Subcutaneous abdominal adipose tissue (tissue), 5 donors: ENCODE measurements around the gene HNRNPH1.

Experiments
- H3K27ac ChIP-seq: one replicate; pipeline ENCODE4 v1.7.0; 2013; ENCODE audit warnings: low read depth, mild to moderate bottlenecking, inconsistent platforms, low read length, moderate library complexity
- H3K27me3 ChIP-seq, 5 donors: one replicate each; pipeline ENCODE4 v1.7.0; 2013; ENCODE audit warnings: low read length in 5 of 5, inconsistent platforms in 1 of 5; ENCODE audit not compliant: control insufficient read depth in 5 of 5, insufficient read depth in 4 of 5
- H3K36me3 ChIP-seq, 5 donors: one replicate each; pipeline ENCODE4 v1.7.0; 2013; ENCODE audit warnings: low read length in 5 of 5; ENCODE audit not compliant: control insufficient read depth in 5 of 5, insufficient read depth in 5 of 5
- H3K4me1 ChIP-seq, 5 donors: one replicate each; pipeline ENCODE4 v1.7.0; 2013; ENCODE audit warnings: low read length in 5 of 5, mild to moderate bottlenecking in 3 of 5, moderate library complexity in 1 of 5; ENCODE audit not compliant: control insufficient read depth in 5 of 5, insufficient read depth in 5 of 5
- H3K4me3 ChIP-seq, 5 donors: one replicate each; pipeline ENCODE4 v1.7.0; 2013; ENCODE audit warnings: low read length in 5 of 5, low read depth in 1 of 5
- H3K9ac ChIP-seq, 5 donors: one replicate each; pipeline ENCODE4 v1.7.0; 2013; ENCODE audit warnings: low read length in 5 of 5, mild to moderate bottlenecking in 4 of 5, moderate library complexity in 3 of 5
- H3K9me3 ChIP-seq, 5 donors: one replicate each; pipeline ENCODE4 v1.7.0; 2013; ENCODE audit warnings: low read length in 5 of 5; ENCODE audit not compliant: control insufficient read depth in 5 of 5
- donor health status: healthy.
- donor health status: healthy.
- donor health status: healthy.
- donor health status: healthy.
- donor health status: healthy.

HNRNPH1 gene

GRCh38 chr5:179577286-179577960 is 46.0 kb downstream of the HNRNPH1 start:
- Histone ChIP-seq H3K27me3 (no peaks in the 10 kb centered on the region), H3K36me3 (peaks cover 5 to 66% (median 38%) of the 10 kb centered on the region in 5 donors), H3K27ac (no peak overlapping the region), H3K9me3 (no peaks in the 10 kb centered on the region), H3K4me3 (no peak overlapping the region), H3K4me1 (peaks cover 0 to 8% (median 0%) of the 10 kb centered on the region in 5 donors), H3K9ac (no peak overlapping the region)

GRCh38 chr5:179572386-179572785 is 51.1 kb downstream of the HNRNPH1 start:
- H3K27ac ChIP-seq, result no peak overlapping the region
- no peaks in the 10 kb centered on the region for H3K9me3 ChIP-seq
- no peak overlapping the region for H3K4me3 ChIP-seq
- no peak overlapping the region for H3K9ac ChIP-seq
- H3K4me1 ChIP-seq, result peaks cover 0 to 8% (median 0%) of the 10 kb centered on the region in 5 donors
- no peaks in the 10 kb centered on the region for H3K27me3 ChIP-seq
- H3K36me3 ChIP-seq, result peaks cover 16 to 78% (median 56%) of the 10 kb centered on the region in 5 donors

GRCh38 chr5:179568721-179569120 is 54.8 kb downstream of the HNRNPH1 start:
- H3K9ac ChIP-seq, result no peak overlapping the region
- peaks cover 0 to 8% (median 0%) of the 10 kb centered on the region in 5 donors for H3K4me1 ChIP-seq
- H3K4me3 ChIP-seq, result no peak overlapping the region
- peaks cover 13 to 88% (median 53%) of the 10 kb centered on the region in 5 donors for H3K36me3 ChIP-seq
- no peaks in the 10 kb centered on the region for H3K9me3 ChIP-seq
- no peak overlapping the region for H3K27ac ChIP-seq
- H3K27me3 ChIP-seq, result no peaks in the 10 kb centered on the region

- Histone ChIP-seq H3K27ac (no peak overlapping the region), H3K4me1 (peaks cover 2 to 16% (median 7%) of the 10 kb centered on the region in 5 donors), H3K36me3 (peaks cover 12 to 72% (median 46%) of the 10 kb centered on the region in 5 donors), H3K27me3 (no peaks in the 10 kb centered on the region), H3K9me3 (no peaks in the 10 kb centered on the region), H3K9ac (no peak overlapping the region), H3K4me3 (no peak overlapping the region)
These were observed 58.9 kb downstream of the HNRNPH1 start for GRCh38 chr5:179564526-179564925.
